ENCODE results near the gene AIF1L. TPM values are rescaled to one million over a fixed set of nuclear protein-coding genes. Genes with fewer than 3 reads are reported as not detected.

AIF1L gene
- total and polyA plus RNA-seq, 4 donors, result 0.61 to 1.8 (median 1.2) TPM

- TF ChIP-seq MAX (IDR thresholded peaks at IDR 0.05), result no peak
- TF ChIP-seq CTCF (IDR thresholded peaks at IDR 0.05; ENCODE audit: low read depth, low read length, missing input control), result no peak
- TF ChIP-seq REST (IDR thresholded peaks at IDR 0.05), result no peak
- TF ChIP-seq TAF1 (conservative IDR thresholded peaks at IDR 0.05), result no peak
- TF ChIP-seq FOXA1 (IDR thresholded peaks at IDR 0.05), result no peak
- no peak for TF ChIP-seq YY1 (IDR thresholded peaks at IDR 0.05)
- TF ChIP-seq ZBTB33 (IDR thresholded peaks at IDR 0.05), result no peak
- TF ChIP-seq ATF3 (IDR thresholded peaks at IDR 0.05), result no peak
- TF ChIP-seq RAD21 (IDR thresholded peaks at IDR 0.05), result no peak
- peak; percentile 52 for TF ChIP-seq SP1 (IDR thresholded peaks at IDR 0.05)
- no peak for TF ChIP-seq EGR1 (IDR thresholded peaks at IDR 0.05; ENCODE audit: low read depth in 2 of 2)
- no peak for TF ChIP-seq NR2F2 (IDR thresholded peaks at IDR 0.05)
- TF ChIP-seq HNF4G (IDR thresholded peaks at IDR 0.05), result no peak
- no peak for TF ChIP-seq FOXA2 (IDR thresholded peaks at IDR 0.05)
- TF ChIP-seq HNF4A (conservative IDR thresholded peaks at IDR 0.05), result peak; percentile 77 to 80
- TF ChIP-seq GABPA (IDR thresholded peaks at IDR 0.05 in 1 of 2, conservative IDR thresholded peaks at IDR 0.05 in 1 of 2), result no peak
- TF ChIP-seq JUND (IDR thresholded peaks at IDR 0.05), result no peak
- TF ChIP-seq RXRA (IDR thresholded peaks at IDR 0.05), result peak; percentile 38 to 78
- 33% methylated on average over 14 of the region's 14 CpGs for WGBS
- no peak for DNase-seq (ENCODE audit: low spot score)
- Histone ChIP-seq H3K27ac (ENCODE audit: low read depth in 1 of 2, low read length in 2 of 2) (no peak overlapping the region), H3K27me3 (ENCODE audit: control insufficient read depth in 4 of 4, insufficient read depth in 4 of 4, low read length in 3 of 4) (no peaks in the 10 kb centered on the region), H3K9me3 (ENCODE audit: control insufficient read depth in 4 of 4, low read length in 3 of 4) (no peaks in the 10 kb centered on the region), H3K36me3 (ENCODE audit: control insufficient read depth in 4 of 4, insufficient read depth in 3 of 4, low read depth in 1 of 4, low read length in 3 of 4) (no peaks in the 10 kb centered on the region), H3K4me3 (ENCODE audit: low read depth in 1 of 3, low read length in 3 of 3) (no peak overlapping the region), H3K9ac (ENCODE audit: low read depth in 1 of 2, low read length in 2 of 2) (no peak overlapping the region), H3K4me1 (ENCODE audit: control insufficient read depth in 4 of 4, insufficient read depth in 4 of 4, low read length in 3 of 4) (peaks cover 0 to 15% (median 13%) of the 10 kb centered on the region in 4 donors)
Observed at GRCh38 chr9:131068076-131068816, 28.1 kb upstream of the AIF1L start.
